NCI-H187 treated with DMSO at 0.1 percent for 48 hours (cell line): ENCODE results near the gene NEK8.
"Not testable (repeated sequence)": the region's sequence is repeated elsewhere in the genome, so short reads cannot be mapped to it uniquely, and the experiment has no call there.

Experiments used
- DNase-seq: peaks from one replicate; lab custom pipeline; 2025; lab: John Stamatoyannopoulos, UW

The NEK8 gene

GRCh38 chr17:28725660-28726225 lies 2.8 kb upstream of the NEK8 start:
- DNase-seq: no peak

GRCh38 chr17:28726226-28726626 lies 2.4 kb upstream of the NEK8 start, which contains the start of gene TLCD1:
TLCD1 (minus strand) TSS chr17:28726233; CDS start chr17:28726097, 136 bp downstream.
- DNase-seq: no peak

DNA sequence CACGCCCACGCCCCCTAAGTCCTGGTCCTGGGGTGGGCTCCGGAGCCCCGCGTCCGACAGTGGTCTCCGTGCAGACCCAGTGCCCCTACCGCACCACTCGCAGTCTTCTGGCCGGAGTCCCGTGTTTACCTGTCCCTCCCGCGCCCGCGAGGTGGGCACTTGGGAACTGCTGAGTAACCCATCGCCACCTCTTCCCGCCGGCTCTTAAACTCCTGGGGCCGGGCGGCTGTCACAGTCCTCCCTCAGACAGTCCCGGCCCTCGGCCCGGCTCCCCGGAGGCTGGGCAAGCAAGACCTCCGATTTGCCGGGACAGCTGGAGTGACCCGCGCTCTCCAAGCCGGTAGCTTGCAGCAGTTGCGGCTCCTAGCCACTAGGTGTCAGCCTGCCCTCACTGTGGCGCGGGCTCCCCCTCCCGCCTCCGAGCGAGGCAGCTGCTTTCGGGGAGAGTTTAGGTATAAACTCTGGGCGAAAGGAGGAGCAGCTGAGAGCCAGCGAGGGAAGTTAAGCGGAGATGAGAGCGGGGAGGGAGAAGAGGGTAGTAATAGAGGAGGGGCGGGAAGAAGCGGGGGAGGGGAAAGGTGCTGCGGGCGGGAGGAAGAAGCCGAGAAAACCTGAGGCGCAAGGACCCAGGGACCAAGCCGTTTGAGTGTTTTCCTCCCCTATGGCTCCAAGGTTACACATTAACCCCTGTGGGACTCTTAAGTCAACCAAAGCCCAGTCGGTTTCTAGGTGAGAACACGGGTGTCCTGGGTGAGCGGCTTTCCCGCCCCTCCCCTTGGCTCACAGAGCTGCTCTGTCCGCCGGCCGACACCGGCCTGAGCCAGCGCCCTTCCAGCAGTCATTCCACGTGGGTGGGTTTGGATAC lies 1.7 kb upstream of the NEK8 start:
- DNase-seq: peak; percentile 91

GRCh38 chr17:28729950-28730330 lies 1.4 kb downstream of the NEK8 start:
- no peak for DNase-seq

DNA sequence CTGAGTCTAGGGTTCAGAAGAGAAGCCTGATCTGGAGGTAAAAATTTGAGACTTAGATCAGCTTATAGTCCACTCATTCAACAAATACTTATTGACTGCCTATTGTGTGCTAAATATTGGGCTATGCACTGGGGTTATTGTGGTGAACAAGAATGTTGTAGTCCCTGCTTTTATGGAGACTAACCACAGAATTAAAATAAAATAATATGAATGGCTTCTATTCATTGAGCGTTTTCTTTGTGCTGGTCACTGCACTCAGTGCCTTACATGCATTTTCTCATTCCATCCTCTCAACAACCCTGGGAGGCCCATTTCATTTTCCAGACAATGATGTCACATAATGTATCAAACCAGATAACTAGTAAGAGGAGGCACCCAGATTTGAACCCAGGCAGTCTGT lies 4.8 kb downstream of the NEK8 start:
- DNase-seq: no peak

DNA sequence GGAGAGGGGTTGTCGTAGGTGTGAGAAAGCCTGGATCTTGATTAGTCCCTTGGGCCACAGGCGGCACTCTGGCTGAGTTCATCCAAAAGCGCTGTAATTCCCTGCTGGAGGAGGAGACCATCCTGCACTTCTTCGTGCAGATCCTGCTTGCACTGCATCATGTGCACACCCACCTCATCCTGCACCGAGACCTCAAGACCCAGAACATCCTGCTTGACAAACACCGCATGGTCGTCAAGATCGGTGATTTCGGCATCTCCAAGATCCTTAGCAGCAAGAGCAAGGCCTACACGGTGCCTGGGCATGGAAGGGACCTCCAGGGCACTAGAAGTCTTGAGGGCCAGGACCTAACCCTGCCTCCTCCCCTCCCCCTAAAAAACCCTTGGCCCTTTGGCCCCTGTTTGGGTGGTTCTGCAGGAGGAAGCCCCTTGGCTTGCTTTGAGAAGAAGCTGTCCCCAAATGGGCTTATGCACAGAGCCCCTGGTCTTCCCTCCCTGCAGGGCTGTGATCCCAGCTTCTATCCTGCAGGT lies 6.2 kb downstream of the NEK8 start:
- DNase-seq: no peak

DNA sequence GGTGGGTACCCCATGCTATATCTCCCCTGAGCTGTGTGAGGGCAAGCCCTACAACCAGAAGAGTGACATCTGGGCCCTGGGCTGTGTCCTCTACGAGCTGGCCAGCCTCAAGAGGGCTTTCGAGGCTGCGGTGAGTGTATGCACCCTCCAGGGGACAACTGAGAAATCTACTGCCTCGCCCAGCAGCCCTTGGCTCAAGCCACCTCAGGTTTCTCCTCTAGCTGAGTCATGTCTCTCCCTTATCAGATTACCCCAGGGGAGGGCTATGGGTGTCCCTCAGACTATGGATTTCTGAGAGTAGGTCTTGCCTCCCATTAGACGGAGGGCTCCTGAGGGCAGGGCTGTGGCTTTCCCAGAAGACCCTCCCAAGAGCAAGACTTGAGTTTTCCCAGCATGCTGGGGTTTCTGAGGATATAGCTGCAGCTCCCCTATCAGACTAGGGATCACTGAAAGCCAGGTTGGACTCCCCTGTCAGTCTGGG lies 6.7 kb downstream of the NEK8 start:
- DNase-seq: no peak

GRCh38 chr17:28735913-28736769 lies 7.6 kb downstream of the NEK8 start:
- DNase-seq: not testable (repeated sequence)

- DNase-seq: no peak
Observed at GRCh38 chr17:28737316-28737715, 8.7 kb downstream of the NEK8 start.

- no peak for DNase-seq
Observed at GRCh38 chr17:28737770-28738679, 9.4 kb downstream of the NEK8 start.

GRCh38 chr17:28738680-28739384 lies 10.2 kb downstream of the NEK8 start:
- DNase-seq: no peak

- DNase-seq: no peak
Observed at GRCh38 chr17:28740406-28741357, 12.1 kb downstream of the NEK8 start.

DNA sequence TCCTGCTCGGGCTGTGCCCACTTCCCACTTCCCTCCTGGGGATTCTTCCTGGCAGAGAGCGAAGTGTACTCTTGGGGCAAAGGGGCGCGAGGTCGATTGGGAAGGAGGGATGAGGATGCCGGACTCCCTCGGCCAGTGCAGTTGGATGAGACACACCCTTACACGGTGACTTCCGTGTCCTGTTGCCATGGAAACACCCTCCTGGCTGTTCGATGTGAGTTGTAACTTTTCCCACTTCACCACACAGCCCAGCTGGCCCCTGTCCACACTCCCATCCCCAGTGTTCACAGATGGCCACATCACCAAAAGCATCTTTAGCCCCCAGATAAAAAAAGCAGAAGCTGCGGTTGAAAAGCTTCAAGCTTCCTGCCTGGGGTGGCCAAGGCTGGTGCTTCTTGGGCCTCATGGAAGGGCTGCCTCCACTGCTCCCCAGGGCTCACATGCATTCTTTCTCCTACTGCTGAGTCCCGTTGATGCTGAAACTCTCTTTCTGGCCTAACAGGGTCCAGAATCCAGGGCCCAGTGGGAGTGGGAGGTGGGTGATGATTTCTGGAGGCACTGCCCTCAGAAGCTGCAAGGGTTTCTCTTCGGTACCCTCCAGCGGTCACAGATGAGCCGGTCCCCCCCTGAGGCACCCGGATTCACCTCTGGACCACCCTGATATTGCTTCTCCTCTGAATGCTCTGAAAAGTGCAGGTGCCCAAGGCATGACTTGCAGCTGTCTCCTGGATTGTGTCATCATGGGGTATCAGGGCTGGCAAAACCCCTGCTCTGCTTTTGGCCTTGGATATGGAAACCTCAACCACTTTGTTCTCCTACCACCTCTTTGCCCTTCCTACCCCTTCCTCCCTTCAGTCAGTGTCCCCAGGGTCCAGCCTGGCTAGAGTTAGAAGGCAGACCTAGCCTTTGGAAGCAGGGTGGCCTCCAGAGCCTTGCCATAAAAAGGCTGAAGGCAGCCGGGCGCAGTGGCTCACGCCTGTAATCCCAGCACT lies 13.1 kb downstream of the NEK8 start:
- DNase-seq: no peak

GRCh38 chr17:28743243-28744103 lies 14.9 kb downstream of the NEK8 start, which contains the start of gene TRAF4:
TRAF4 (plus strand) TSS chr17:28744011; CDS start chr17:28744113, 102 bp downstream.
- DNase-seq: peak; percentile 40

GRCh38 chr17:28744104-28744971 lies 15.8 kb downstream of the NEK8 start:
- no peak for DNase-seq
